B cell (primary cell): Measurements from ENCODE around the gene HMOX2.

ENCODE experiments used
- EZH2 ChIP-seq: IDR thresholded peaks from 2 replicates; pipeline ENCODE4 v1.6.1; 2012; ENCODE audit warnings: borderline replicate concordance, low read depth, mild to moderate bottlenecking, moderate library complexity, low read length; ENCODE audit not compliant: insufficient read depth, poor library complexity, severe bottlenecking
- TF ChIP-seq, protein P1 (sequence below): fragments of 200-600 bp; IDR thresholded peaks from one replicate; pipeline ENCODE4 v1.8.0; 2022; ENCODE audit warnings: antibody characterized with exemption, mild to moderate bottlenecking

DNA sequence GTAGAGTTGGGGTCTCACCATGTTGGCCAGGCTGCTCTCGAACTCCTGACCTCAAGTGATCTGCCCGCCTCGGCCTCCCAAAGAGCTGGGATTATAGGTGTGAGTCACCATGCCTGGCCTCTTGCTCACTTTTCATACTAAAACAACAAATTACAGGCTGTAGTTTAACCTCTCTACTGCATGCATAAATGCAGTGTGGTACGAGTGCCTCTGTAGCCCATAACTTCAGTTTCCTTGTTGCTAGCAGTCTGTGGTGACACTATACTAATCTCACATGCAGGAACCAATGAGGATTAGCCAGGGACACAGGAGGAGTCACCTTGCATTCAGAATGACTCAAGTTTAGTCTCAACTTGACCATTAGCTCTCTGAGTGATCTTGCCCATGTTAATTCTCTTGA is 20.1 kb downstream of the HMOX2 start:
- TF ChIP-seq EZH2, result no peak
- TF ChIP-seq, protein P1, sequence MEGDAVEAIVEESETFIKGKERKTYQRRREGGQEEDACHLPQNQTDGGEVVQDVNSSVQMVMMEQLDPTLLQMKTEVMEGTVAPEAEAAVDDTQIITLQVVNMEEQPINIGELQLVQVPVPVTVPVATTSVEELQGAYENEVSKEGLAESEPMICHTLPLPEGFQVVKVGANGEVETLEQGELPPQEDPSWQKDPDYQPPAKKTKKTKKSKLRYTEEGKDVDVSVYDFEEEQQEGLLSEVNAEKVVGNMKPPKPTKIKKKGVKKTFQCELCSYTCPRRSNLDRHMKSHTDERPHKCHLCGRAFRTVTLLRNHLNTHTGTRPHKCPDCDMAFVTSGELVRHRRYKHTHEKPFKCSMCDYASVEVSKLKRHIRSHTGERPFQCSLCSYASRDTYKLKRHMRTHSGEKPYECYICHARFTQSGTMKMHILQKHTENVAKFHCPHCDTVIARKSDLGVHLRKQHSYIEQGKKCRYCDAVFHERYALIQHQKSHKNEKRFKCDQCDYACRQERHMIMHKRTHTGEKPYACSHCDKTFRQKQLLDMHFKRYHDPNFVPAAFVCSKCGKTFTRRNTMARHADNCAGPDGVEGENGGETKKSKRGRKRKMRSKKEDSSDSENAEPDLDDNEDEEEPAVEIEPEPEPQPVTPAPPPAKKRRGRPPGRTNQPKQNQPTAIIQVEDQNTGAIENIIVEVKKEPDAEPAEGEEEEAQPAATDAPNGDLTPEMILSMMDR, result no peak
